Kidney epithelial cell (primary cell): Measurements from ENCODE around the gene KCNIP1. TPM values are rescaled to one million over a fixed set of nuclear protein-coding genes. Genes with fewer than 3 reads are reported as not detected.

Source experiments
- DNase-seq: peaks from one replicate; pipeline ENCODE4 v3.0.0-alpha.2; 2010; ENCODE audit warnings: low read depth
- H3K27me3 ChIP-seq: 2 replicates; pipeline ENCODE4 v1.6.0; 2011; ENCODE audit warnings: low read length; ENCODE audit not compliant: control insufficient read depth, insufficient read depth
- H3K36me3 ChIP-seq: 2 replicates; pipeline ENCODE4 v1.5.1; 2011; ENCODE audit warnings: low read length; ENCODE audit not compliant: control insufficient read depth, insufficient read depth
- H3K4me3 ChIP-seq: 2 replicates; pipeline ENCODE4 v1.5.1; 2011; ENCODE audit warnings: low read depth, mild to moderate bottlenecking, control low read depth, low read length
- CTCF ChIP-seq: IDR thresholded peaks from 2 replicates; pipeline ENCODE4 v1.5.1; 2011; ENCODE audit warnings: mild to moderate bottlenecking, moderate library complexity, low read length, control low read depth, inconsistent platforms; ENCODE audit not compliant: insufficient read depth, poor library complexity, severe bottlenecking
- total RNA-seq: library from RNA; depleted of rRNA; stranded (reverse); fragments of >200 nt; gene quantifications from 2 replicates; pipeline ENCODE4 v1.2.3, GENCODE V29; 2015

The KCNIP1 gene
- total RNA-seq, 1 donor from 2014 or later: 3.4 TPM

GRCh38 chr5:170468633-170469285 is 35.1 kb upstream of the KCNIP1 start:
- Histone ChIP-seq H3K27me3 (no peaks in the 10 kb centered on the region), H3K4me3 (no peak overlapping the region), H3K36me3 (no peaks in the 10 kb centered on the region)
- no peak for TF ChIP-seq CTCF
- DNase-seq: no peak

- Histone ChIP-seq H3K36me3 (no peaks in the 10 kb centered on the region), H3K27me3 (no peaks in the 10 kb centered on the region), H3K4me3 (no peak overlapping the region)
- DNase-seq: no peak
- no peak for TF ChIP-seq CTCF
Observed at GRCh38 chr5:170469414-170469813, 34.4 kb upstream of the KCNIP1 start.

- no peak for TF ChIP-seq CTCF
- no peak for DNase-seq
- no peak overlapping the region for H3K4me3 ChIP-seq
- no peaks in the 10 kb centered on the region for H3K27me3 ChIP-seq
- H3K36me3 ChIP-seq: no peaks in the 10 kb centered on the region
Observed at GRCh38 chr5:170470275-170470674, 33.5 kb upstream of the KCNIP1 start.

GRCh38 chr5:170470808-170471404 is 32.9 kb upstream of the KCNIP1 start:
- no peak overlapping the region for H3K4me3 ChIP-seq

GRCh38 chr5:170471551-170472178 is 32.2 kb upstream of the KCNIP1 start:
- Histone ChIP-seq H3K27me3 (no peaks in the 10 kb centered on the region), H3K36me3 (no peaks in the 10 kb centered on the region), H3K4me3 (no peak overlapping the region)
- DNase-seq: no peak
- TF ChIP-seq CTCF: no peak

More at GRCh38 chr5:170470808-170471404, 32.9 kb upstream of the KCNIP1 start:
- Histone ChIP-seq H3K36me3 (no peaks in the 10 kb centered on the region), H3K27me3 (no peaks in the 10 kb centered on the region)
- TF ChIP-seq CTCF: no peak
- DNase-seq: no peak
